Measurements from ENCODE around the gene FAM111A.

The FAM111A gene

GRCh38 chr11:59198726-59199125 lies 56.1 kb downstream of the FAM111A start:
- no peak for DNase-seq (ENCODE audit: low read depth, low spot score)
- Histone ChIP-seq H3K27me3 (ENCODE audit: control insufficient read depth, insufficient read depth, low read length) (no peaks in the 10 kb centered on the region), H3K27ac (ENCODE audit: low read length) (no peak overlapping the region), H3K36me3 (ENCODE audit: control insufficient read depth, insufficient read depth, low read length) (peaks cover 7% of the 10 kb centered on the region; the same call in 1 of the 2 replicates), H3K4me1 (ENCODE audit: control insufficient read depth, insufficient read depth, low read length) (no peaks in the 10 kb centered on the region), H3K4me3 (ENCODE audit: low read length) (no peak overlapping the region), H3K9me3 (ENCODE audit: control insufficient read depth, insufficient read depth, low read length) (no peaks in the 10 kb centered on the region; the same call in 1 of the 2 replicates)
- whole genome bisulfite sequencing (ENCODE audit: insufficient coverage, insufficient read length): no CpG with 5 or more reads among the region's 2 CpGs

- H3K36me3 ChIP-seq (ENCODE audit: control insufficient read depth, insufficient read depth, low read length): peaks cover 7% of the 10 kb centered on the region; the same call in 1 of the 2 replicates
- no peak for DNase-seq (ENCODE audit: low read depth, low spot score)
Observed at GRCh38 chr11:59199546-59200422, 57.1 kb downstream of the FAM111A start.

DNA sequence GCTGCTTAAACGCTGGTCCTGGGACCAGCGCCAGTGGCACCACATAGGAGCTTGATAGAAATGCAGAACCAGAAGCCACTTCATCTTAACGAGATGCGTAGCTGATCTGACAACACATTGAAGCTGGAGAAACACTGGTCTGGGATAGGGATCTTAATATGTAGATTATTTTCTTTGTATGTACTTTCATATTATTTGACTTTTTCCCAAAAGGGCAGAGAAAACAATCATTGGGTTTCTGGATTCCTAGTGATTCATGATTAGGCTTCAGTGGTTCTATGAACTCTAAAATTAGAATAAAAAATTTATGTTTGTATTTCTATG lies 57.7 kb downstream of the FAM111A start:
- no peak for DNase-seq (ENCODE audit: low read depth, low spot score)
- H3K36me3 ChIP-seq (ENCODE audit: control insufficient read depth, insufficient read depth, low read length): peaks cover 5% of the 10 kb centered on the region; the same call in 1 of the 2 replicates
- WGBS (ENCODE audit: insufficient coverage, insufficient read length): no CpG with 5 or more reads among the region's 4 CpGs
- H3K27ac ChIP-seq (ENCODE audit: low read length): no peak overlapping the region
- no peaks in the 10 kb centered on the region for H3K27me3 ChIP-seq (ENCODE audit: control insufficient read depth, insufficient read depth, low read length)
- no peak overlapping the region for H3K4me3 ChIP-seq (ENCODE audit: low read length)
- no peaks in the 10 kb centered on the region; the same call in 1 of the 2 replicates for H3K9me3 ChIP-seq (ENCODE audit: control insufficient read depth, insufficient read depth, low read length)
- no peaks in the 10 kb centered on the region for H3K4me1 ChIP-seq (ENCODE audit: control insufficient read depth, insufficient read depth, low read length)

More at GRCh38 chr11:59199546-59200422, 57.1 kb downstream of the FAM111A start:
- Histone ChIP-seq H3K27me3 (ENCODE audit: control insufficient read depth, insufficient read depth, low read length) (no peaks in the 10 kb centered on the region), H3K9me3 (ENCODE audit: control insufficient read depth, insufficient read depth, low read length) (no peaks in the 10 kb centered on the region; the same call in 1 of the 2 replicates), H3K27ac (ENCODE audit: low read length) (no peak overlapping the region), H3K4me3 (ENCODE audit: low read length) (no peak overlapping the region), H3K4me1 (ENCODE audit: control insufficient read depth, insufficient read depth, low read length) (no peaks in the 10 kb centered on the region)
- WGBS (ENCODE audit: insufficient coverage, insufficient read length): no CpG with 5 or more reads among the region's 14 CpGs

GRCh38 chr11:59201353-59201752 lies 58.7 kb downstream of the FAM111A start:
- no peaks in the 10 kb centered on the region for H3K9me3 ChIP-seq (ENCODE audit: control insufficient read depth, insufficient read depth, low read length)
- no peak overlapping the region for H3K27ac ChIP-seq (ENCODE audit: low read length)
- no peak for DNase-seq (ENCODE audit: low read depth, low spot score)
- no peak overlapping the region for H3K4me3 ChIP-seq (ENCODE audit: low read length)
- WGBS (ENCODE audit: insufficient coverage, insufficient read length): no CpG with 5 or more reads among the region's 3 CpGs
- H3K36me3 ChIP-seq (ENCODE audit: control insufficient read depth, insufficient read depth, low read length): peaks cover 5% of the 10 kb centered on the region; the same call in 1 of the 2 replicates
- no peaks in the 10 kb centered on the region for H3K27me3 ChIP-seq (ENCODE audit: control insufficient read depth, insufficient read depth, low read length)
- H3K4me1 ChIP-seq (ENCODE audit: control insufficient read depth, insufficient read depth, low read length): no peaks in the 10 kb centered on the region

All from iPS DF 6.9 (cell line).